ENCODE data around the gene NIT2.
"Not testable (repeated sequence)": the region's sequence is repeated elsewhere in the genome, so short reads cannot be mapped to it uniquely, and the experiment has no call there.

Gene NIT2

GRCh38 chr3:100335434-100335833 is 877 bp downstream of the NIT2 start:
- H3F3A ChIP-seq (ENCODE audit: control insufficient read depth, insufficient read depth), result no peaks in the 10 kb centered on the region
- H3K9me2 ChIP-seq (replicated peaks; ENCODE audit: control insufficient read depth, low read length), result no peaks in the 10 kb centered on the region
- no peaks in the 10 kb centered on the region for H3K27me3 ChIP-seq (ENCODE audit: control insufficient read depth, low read length)
- H3K36me3 ChIP-seq (ENCODE audit: control insufficient read depth, low read length), result peaks cover 23% of the 10 kb centered on the region
- H3K4me2 ChIP-seq (ENCODE audit: low read length), result peak overlapping the region; percentile 99
- no peaks in the 10 kb centered on the region for H4K20me1 ChIP-seq (ENCODE audit: control insufficient read depth, insufficient read depth, low read depth, low read length)
- no peak for TF ChIP-seq EZH2phosphoT487 (IDR thresholded peaks at IDR 0.05; ENCODE audit: borderline replicate concordance, low read length)
- TF ChIP-seq CTCF (IDR thresholded peaks at IDR 0.05; ENCODE audit: low read depth, low read length, poor library complexity, severe bottlenecking), result no peak
- peak overlapping the region; percentile 72 for H3K4me3 ChIP-seq (ENCODE audit: low read length)
- peaks cover 19% of the 10 kb centered on the region for H3K79me2 ChIP-seq (ENCODE audit: control insufficient read depth, low read length)
- peak overlapping the region; percentile 25; the same call in 1 of the 2 replicates for H3K27ac ChIP-seq (ENCODE audit: low read depth, low read length)
- H3K4me1 ChIP-seq (ENCODE audit: control insufficient read depth, low read length), result peaks cover 27% of the 10 kb centered on the region
- no peaks in the 10 kb centered on the region for H3K9me3 ChIP-seq (ENCODE audit: control insufficient read depth, insufficient read depth, low read length)

DNA sequence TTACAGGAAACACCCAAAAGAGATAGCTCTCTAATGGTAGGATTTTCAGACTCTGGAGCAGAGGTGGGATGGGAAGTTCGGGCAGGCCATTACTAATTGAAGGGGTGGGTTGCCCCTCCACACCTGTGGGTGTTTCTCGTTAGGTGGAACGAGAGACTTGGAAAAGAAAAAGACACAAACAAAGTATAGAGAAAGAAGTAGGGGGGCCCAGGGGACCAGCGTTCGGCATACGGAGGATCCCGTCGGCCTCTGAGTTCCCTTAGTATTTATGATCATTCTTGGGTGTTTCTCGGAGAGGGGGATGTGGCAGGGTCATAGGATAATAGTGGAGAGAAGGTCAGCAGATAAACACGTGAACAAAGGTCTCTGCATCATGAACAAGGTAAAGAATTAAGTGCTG is 1.7 kb downstream of the NIT2 start:
- Histone ChIP-seq H3K79me2 (ENCODE audit: control insufficient read depth, low read length) (peaks cover 19% of the 10 kb centered on the region), H3K4me1 (ENCODE audit: control insufficient read depth, low read length) (peaks cover 27% of the 10 kb centered on the region), H3K36me3 (ENCODE audit: control insufficient read depth, low read length) (peaks cover 31% of the 10 kb centered on the region), H3K4me2 (ENCODE audit: low read length) (peak overlapping the region; percentile 99)
- H3F3A ChIP-seq (ENCODE audit: control insufficient read depth, insufficient read depth); H3K4me3 ChIP-seq (ENCODE audit: low read length); H3K27me3 ChIP-seq (ENCODE audit: control insufficient read depth, low read length); H3K9me3 ChIP-seq (ENCODE audit: control insufficient read depth, insufficient read depth, low read length); H4K20me1 ChIP-seq (ENCODE audit: control insufficient read depth, insufficient read depth, low read depth, low read length); H3K27ac ChIP-seq (ENCODE audit: low read depth, low read length); H3K9me2 ChIP-seq (replicated peaks; ENCODE audit: control insufficient read depth, low read length): not testable (repeated sequence)

- peaks cover 19% of the 10 kb centered on the region for H3K79me2 ChIP-seq (ENCODE audit: control insufficient read depth, low read length)
- peaks cover 6% of the 10 kb centered on the region for H3K9me3 ChIP-seq (ENCODE audit: control insufficient read depth, insufficient read depth, low read length)
- H3K27ac ChIP-seq (ENCODE audit: low read depth, low read length), result no peak overlapping the region
- H3F3A ChIP-seq (ENCODE audit: control insufficient read depth, insufficient read depth), result no peaks in the 10 kb centered on the region
- no peaks in the 10 kb centered on the region for H3K27me3 ChIP-seq (ENCODE audit: control insufficient read depth, low read length)
- peaks cover 15% of the 10 kb centered on the region for H3K4me1 ChIP-seq (ENCODE audit: control insufficient read depth, low read length)
- H4K20me1 ChIP-seq (ENCODE audit: control insufficient read depth, insufficient read depth, low read depth, low read length), result no peaks in the 10 kb centered on the region
- peaks cover 56% of the 10 kb centered on the region for H3K36me3 ChIP-seq (ENCODE audit: control insufficient read depth, low read length)
- H3K4me2 ChIP-seq (ENCODE audit: low read length), result no peak overlapping the region
- no peaks in the 10 kb centered on the region for H3K9me2 ChIP-seq (replicated peaks; ENCODE audit: control insufficient read depth, low read length)
- no peak for TF ChIP-seq EZH2phosphoT487 (IDR thresholded peaks at IDR 0.05; ENCODE audit: borderline replicate concordance, low read length)
- TF ChIP-seq CTCF (IDR thresholded peaks at IDR 0.05; ENCODE audit: low read depth, low read length, poor library complexity, severe bottlenecking), result no peak
- no peak overlapping the region for H3K4me3 ChIP-seq (ENCODE audit: low read length)
Observed at GRCh38 chr3:100338911-100339310, 4.4 kb downstream of the NIT2 start.

GRCh38 chr3:100339786-100340185 is 5.2 kb downstream of the NIT2 start:
- Histone ChIP-seq H4K20me1 (ENCODE audit: control insufficient read depth, insufficient read depth, low read depth, low read length) (no peaks in the 10 kb centered on the region), H3K27ac (ENCODE audit: low read depth, low read length) (no peak overlapping the region), H3K27me3 (ENCODE audit: control insufficient read depth, low read length) (no peaks in the 10 kb centered on the region), H3K4me1 (ENCODE audit: control insufficient read depth, low read length) (peaks cover 10% of the 10 kb centered on the region), H3K4me2 (ENCODE audit: low read length) (no peak overlapping the region), H3K9me3 (ENCODE audit: control insufficient read depth, insufficient read depth, low read length) (peaks cover 6% of the 10 kb centered on the region), H3K4me3 (ENCODE audit: low read length) (no peak overlapping the region), H3K36me3 (ENCODE audit: control insufficient read depth, low read length) (peaks cover 60% of the 10 kb centered on the region), H3K79me2 (ENCODE audit: control insufficient read depth, low read length) (peaks cover 15% of the 10 kb centered on the region), H3F3A (ENCODE audit: control insufficient read depth, insufficient read depth) (no peaks in the 10 kb centered on the region), H3K9me2 (replicated peaks; ENCODE audit: control insufficient read depth, low read length) (no peaks in the 10 kb centered on the region)
- TF ChIP-seq CTCF (IDR thresholded peaks at IDR 0.05; ENCODE audit: low read depth, low read length, poor library complexity, severe bottlenecking), result no peak
- TF ChIP-seq EZH2phosphoT487 (IDR thresholded peaks at IDR 0.05; ENCODE audit: borderline replicate concordance, low read length), result no peak
